Ovary (tissue), 9 donors: ENCODE measurements around the gene FNIP2. TPM values are rescaled to one million over a fixed set of nuclear protein-coding genes. Genes with fewer than 3 reads are reported as not detected.

Experiments used
- DNase-seq, 5 donors: peaks; one replicate each; pipeline ENCODE4 v3.0.0-alpha.2; 2019 to 2020
- H3K27ac ChIP-seq, 2 donors: fragments of 200-600 bp; one replicate each; pipeline versions ENCODE4 v1.5.1 to v1.8.0; 2019 to 2022
- H3K27me3 ChIP-seq: fragments of 200-600 bp; one replicate; pipeline ENCODE4 v1.8.0; 2022
- H3K36me3 ChIP-seq: fragments of 200-600 bp; sonication (generic); one replicate; pipeline ENCODE4 v1.5.1; 2019
- H3K4me1 ChIP-seq: one replicate; pipeline ENCODE4 v1.8.1; 2013; ENCODE audit warnings: mild to moderate bottlenecking, moderate library complexity; ENCODE audit not compliant: insufficient read depth
- H3K4me3 ChIP-seq: fragments of 200-600 bp; sonication (generic); one replicate; pipeline ENCODE4 v1.5.1; 2017
- H3K9me3 ChIP-seq, 2 donors: fragments of 200-600 bp in 1 of 2; sonication (generic) in 1 of 2; one replicate each; pipeline versions ENCODE4 v1.5.1 to v1.8.1; 2013 to 2019; ENCODE audit warnings: mild to moderate bottlenecking in 1 of 2, moderate library complexity in 1 of 2
- EP300 ChIP-seq: sonication (generic); formaldehyde crosslinking; IDR thresholded peaks from one replicate; pipeline ENCODE4 v1.6.1; 2017; ENCODE audit warnings: antibody characterized with exemption
- POLR2A ChIP-seq: fragments of 450-650 bp; IDR thresholded peaks from one replicate; pipeline ENCODE4 v1.6.1; 2017; ENCODE audit warnings: antibody characterized with exemption, mild to moderate bottlenecking, moderate library complexity
- WGBS, 3 donors: extraction: QIAGEN DNeasy Blood & Tissue Kit in 1 of 3; methylation state at CpG; one replicate each; pipeline versions ENCODE4 v1.1.5 to v1.1.7; 2013 to 2017; 5-methylcytosine and 5-hydroxymethylcytosine counted together
- intact Hi-C, 4 donors: fragments of 100-400 bp; cut with DNase I; formaldehyde crosslinking; loops; one replicate each; pipeline versions ENCODE4 v1.11.0 to v1.15.1; 2022 to 2023
- polyA plus RNA-seq, 2 donors: library from polyadenylated mRNA; stranded (reverse); fragments of 200-250 nt in 1 of 2; fragments of 350-450 nt in 1 of 2; fragmentation: Illumina TruSeq in 1 of 2; extraction: RNeasy Lipid Tissue Mini Kit (QIAGEN cat#74804) in 1 of 2; gene quantifications; one replicate each; pipeline ENCODE4 v1.2.3, GENCODE V29; 2013 to 2014
- total RNA-seq, 7 donors: library from RNA; depleted of rRNA in 2 of 7; stranded (reverse); fragments of >200 nt in 2 of 7; fragmentation: NEBNext Ultra II Directional in 3 of 7; extraction: Animal tissue kit (Norgen Biotek cat#: 25700) in 3 of 7; gene quantifications; one replicate each; pipeline versions ENCODE4 v1.1.0 to v1.2.4, GENCODE V29; 2016 to 2023
- TF ChIP-seq, protein P1 (sequence below), 3 donors: fragments of 450-650 bp in 2 of 3; fragments of 200-600 bp in 1 of 3; IDR thresholded peaks; one replicate each; pipeline versions ENCODE4 v1.5.1 to v1.8.0; 2016 to 2022; ENCODE audit warnings: antibody characterized with exemption in 3 of 3, mild to moderate bottlenecking in 1 of 3
- donor health status: DM: no; HTN: no; CAD: no; lungs with moderate emphysema.
- donor health status: DM: no; HTN: no; CAD: no.
- donor health status: Bipolar disorder and iron deficiency.
- donor health status: DM: yes; HTN: yes; CAD: no.
- donor health status: DM: no; HTN: no; CAD: no.
- donor health status: DM: yes; HTN: yes; CAD: no.

Gene FNIP2
- total and polyA plus RNA-seq, 9 donors: 6.1 to 34.1 (median 20.4) TPM

DNA sequence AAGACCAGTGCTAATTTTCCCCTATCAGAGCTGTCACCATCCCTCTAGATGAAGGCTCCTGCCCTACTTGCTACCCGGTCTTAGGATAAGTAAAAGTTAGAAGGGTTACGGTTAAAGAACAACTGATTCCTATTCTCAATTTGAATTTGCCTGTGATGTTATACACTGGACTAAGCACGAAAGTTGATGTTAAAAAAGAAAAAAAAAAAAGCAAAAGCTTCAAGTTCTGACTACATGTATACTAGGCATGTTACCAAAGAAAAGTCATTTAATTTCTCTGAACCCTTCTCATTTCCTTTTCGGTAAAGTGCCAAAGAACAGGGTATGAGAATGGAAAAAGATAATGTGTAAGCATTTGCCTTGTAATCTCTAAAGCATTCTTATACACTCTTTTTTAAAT, 44.2 kb upstream of the FNIP2 start:
- DNase-seq: no peak
- intact Hi-C loops: loop anchor here (5.0 to 10.0 kb wide), 5 partner anchors 120 to 480 kb away; no protein-coding TSS in a partner anchor
- TF ChIP-seq EP300: no peak
- Histone ChIP-seq H3K9me3 (no peaks in the 10 kb centered on the region), H3K4me1 (peaks cover 4% of the 10 kb centered on the region), H3K27ac (no peak overlapping the region), H3K27me3 (no peaks in the 10 kb centered on the region), H3K36me3 (no peaks in the 10 kb centered on the region), H3K4me3 (no peak overlapping the region)
- WGBS, 3 donors: 77 to 79% (median 79%) methylated on average over 4 of the region's 4 CpGs

DNA sequence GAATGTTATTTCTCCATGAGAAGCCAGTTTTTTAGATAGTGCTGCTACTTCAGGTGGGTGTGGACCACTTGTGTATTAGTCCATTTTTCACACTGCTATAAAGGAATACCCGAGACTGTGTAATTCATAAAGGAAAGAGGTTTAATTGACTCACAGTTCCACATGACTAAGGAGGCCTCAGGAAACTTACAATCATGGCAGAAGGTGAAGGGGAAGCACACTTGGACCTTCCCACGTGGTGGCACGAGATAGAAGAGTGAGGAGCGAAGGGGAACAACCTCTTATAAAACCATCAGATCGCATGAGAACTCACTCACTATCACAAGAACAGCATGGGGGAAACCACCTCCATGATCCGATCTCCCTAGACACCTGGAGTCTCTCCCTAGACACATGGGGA, 42.2 kb upstream of the FNIP2 start:
- TF ChIP-seq POLR2A (no peak), EP300 (no peak)
- TF ChIP-seq, protein P1, sequence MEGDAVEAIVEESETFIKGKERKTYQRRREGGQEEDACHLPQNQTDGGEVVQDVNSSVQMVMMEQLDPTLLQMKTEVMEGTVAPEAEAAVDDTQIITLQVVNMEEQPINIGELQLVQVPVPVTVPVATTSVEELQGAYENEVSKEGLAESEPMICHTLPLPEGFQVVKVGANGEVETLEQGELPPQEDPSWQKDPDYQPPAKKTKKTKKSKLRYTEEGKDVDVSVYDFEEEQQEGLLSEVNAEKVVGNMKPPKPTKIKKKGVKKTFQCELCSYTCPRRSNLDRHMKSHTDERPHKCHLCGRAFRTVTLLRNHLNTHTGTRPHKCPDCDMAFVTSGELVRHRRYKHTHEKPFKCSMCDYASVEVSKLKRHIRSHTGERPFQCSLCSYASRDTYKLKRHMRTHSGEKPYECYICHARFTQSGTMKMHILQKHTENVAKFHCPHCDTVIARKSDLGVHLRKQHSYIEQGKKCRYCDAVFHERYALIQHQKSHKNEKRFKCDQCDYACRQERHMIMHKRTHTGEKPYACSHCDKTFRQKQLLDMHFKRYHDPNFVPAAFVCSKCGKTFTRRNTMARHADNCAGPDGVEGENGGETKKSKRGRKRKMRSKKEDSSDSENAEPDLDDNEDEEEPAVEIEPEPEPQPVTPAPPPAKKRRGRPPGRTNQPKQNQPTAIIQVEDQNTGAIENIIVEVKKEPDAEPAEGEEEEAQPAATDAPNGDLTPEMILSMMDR (IDR thresholded peaks at IDR 0.05): no peak
- WGBS, 3 donors: 80 to 83% (median 83%) methylated on average over 6 of the region's 6 CpGs
- Histone ChIP-seq H3K9me3 (no peaks in the 10 kb centered on the region), H3K27me3 (no peaks in the 10 kb centered on the region), H3K36me3 (no peaks in the 10 kb centered on the region), H3K4me1 (peaks cover 4% of the 10 kb centered on the region), H3K4me3 (no peak overlapping the region), H3K27ac (no peak overlapping the region)
- DNase-seq: no peak
- intact Hi-C loops: loop anchor here in 3 of 4 donors (10.0 kb wide), 4 partner anchors 118 to 478 kb away; no protein-coding TSS in a partner anchor

DNA sequence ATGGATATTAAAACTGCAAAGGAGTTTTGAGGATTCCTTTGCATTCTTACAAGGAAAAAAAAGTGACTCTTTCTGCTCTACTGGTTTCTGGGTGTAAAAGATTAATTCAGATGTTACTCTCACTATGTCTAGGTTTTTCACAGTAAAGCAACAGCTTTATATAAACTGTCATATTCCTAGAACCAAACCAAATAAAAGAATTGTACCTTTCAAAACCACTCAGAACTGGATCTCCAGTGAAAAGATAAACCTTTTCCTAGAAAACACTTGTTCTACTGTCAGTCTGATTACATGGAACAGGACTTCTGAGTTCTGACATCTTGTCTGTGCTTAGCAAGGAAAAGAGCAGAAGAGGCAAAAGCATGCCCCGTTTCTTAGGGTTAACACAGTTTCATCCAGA, 40.6 kb upstream of the FNIP2 start:
- no peaks in the 10 kb centered on the region for H3K27me3 ChIP-seq
- H3K36me3 ChIP-seq: no peaks in the 10 kb centered on the region
- H3K4me3 ChIP-seq: no peak overlapping the region
- no peak overlapping the region for H3K27ac ChIP-seq
- no peak for TF ChIP-seq POLR2A
- no peak for TF ChIP-seq EP300
- TF ChIP-seq, protein P1 (IDR thresholded peaks at IDR 0.05): no peak
- DNase-seq: no peak
- H3K9me3 ChIP-seq: no peaks in the 10 kb centered on the region
- intact Hi-C loops: loop anchor here in 3 of 4 donors (10.0 kb wide), 4 partner anchors 117 to 477 kb away; no protein-coding TSS in a partner anchor
- no peaks in the 10 kb centered on the region for H3K4me1 ChIP-seq
- WGBS, 3 donors: 39 to 49% (median 44%) methylated on average over 1 of the region's 1 CpG

DNA sequence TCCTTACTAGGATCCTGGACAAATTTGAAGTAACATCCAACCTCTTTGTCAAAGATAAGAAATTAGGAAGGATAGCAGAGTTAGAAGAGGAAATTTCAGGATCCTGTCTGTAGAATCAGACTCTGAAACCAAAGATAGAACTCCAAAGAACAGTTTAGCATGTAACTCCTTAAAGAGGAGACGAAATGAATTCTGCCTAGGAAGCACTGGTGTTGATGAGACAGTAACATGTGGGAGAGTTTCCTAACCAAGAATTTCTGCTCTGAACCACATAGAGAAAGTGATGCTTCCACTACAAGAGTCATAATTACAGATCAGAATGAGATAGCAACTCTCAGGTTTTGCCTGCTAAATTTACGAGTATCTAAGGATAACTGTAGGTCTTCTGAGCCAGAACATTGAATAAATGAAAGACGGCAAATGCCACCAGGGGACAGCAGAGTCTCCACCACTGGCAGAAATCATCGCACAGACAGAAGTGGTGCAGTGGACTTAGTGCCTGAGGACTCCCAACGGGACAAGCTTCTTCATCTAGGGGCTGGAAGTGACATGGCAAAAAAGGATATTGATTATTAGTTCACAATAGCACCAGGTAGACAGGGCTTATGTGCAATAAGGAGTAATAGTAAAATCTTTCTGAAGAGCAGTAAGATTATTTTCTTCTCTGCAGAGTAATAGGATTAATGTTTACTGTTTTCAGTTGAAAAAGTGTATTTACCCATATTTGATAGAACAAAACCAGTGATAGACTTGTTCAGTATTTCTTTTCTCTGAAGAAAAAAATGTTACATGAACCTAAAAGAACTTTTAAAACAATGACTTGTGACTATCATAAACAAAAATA, 38.9 kb upstream of the FNIP2 start:
- Histone ChIP-seq H3K27ac (no peak overlapping the region), H3K27me3 (no peaks in the 10 kb centered on the region), H3K4me3 (no peak overlapping the region), H3K36me3 (no peaks in the 10 kb centered on the region), H3K4me1 (no peaks in the 10 kb centered on the region), H3K9me3 (no peaks in the 10 kb centered on the region)
- peak; percentile 37 to 63 (median 52) for DNase-seq
- intact Hi-C loops: loop anchor here (5.0 to 10.0 kb wide), 6 partner anchors 115 to 475 kb away; no protein-coding TSS in a partner anchor
- WGBS, 3 donors: 14 to 17% (median 16%) methylated on average over 5 of the region's 5 CpGs
- TF ChIP-seq EP300 (no peak), POLR2A (no peak)
- TF ChIP-seq, protein P1 (IDR thresholded peaks at IDR 0.05): peak; percentile 61 to 83 (median 77)

DNA sequence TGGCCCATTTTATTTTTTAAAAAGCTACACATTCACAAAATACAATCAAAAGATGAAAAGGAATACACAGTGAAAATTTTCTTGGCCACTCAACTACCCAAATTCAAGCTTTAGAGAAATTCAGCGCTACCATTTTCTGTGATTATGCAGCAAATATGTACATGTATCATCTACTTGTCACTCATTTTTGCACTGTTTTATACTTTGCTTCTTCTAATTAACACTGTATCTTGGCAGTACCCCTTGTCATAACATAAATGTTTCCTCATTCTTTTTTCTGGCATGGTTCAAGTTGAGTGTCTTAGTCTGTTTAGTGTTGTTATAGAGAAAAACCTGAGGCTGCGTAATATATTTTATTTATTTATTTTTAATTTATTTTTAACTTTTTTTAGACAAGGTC, 30.0 kb upstream of the FNIP2 start:
- Histone ChIP-seq H3K4me3 (no peak overlapping the region), H3K4me1 (no peaks in the 10 kb centered on the region), H3K27ac (no peak overlapping the region), H3K36me3 (no peaks in the 10 kb centered on the region), H3K9me3 (no peaks in the 10 kb centered on the region), H3K27me3 (no peaks in the 10 kb centered on the region)
- intact Hi-C loops: loop anchor here in 2 of 4 donors (10.0 kb wide), 2 partner anchors 436 to 466 kb away; no protein-coding TSS in a partner anchor
- TF ChIP-seq, protein P1 (IDR thresholded peaks at IDR 0.05): no peak
- TF ChIP-seq EP300: no peak
- WGBS, 3 donors: 96 to 99% (median 98%) methylated on average over 2 of the region's 2 CpGs
- DNase-seq: no peak
